HepG2 (cell line): ENCODE data around the gene GRK4. TPM values are rescaled to one million over a fixed set of nuclear protein-coding genes. Genes with fewer than 3 reads are reported as not detected.

Experiments used
- ATF7-NPFF ChIP-seq: sonication (generic); formaldehyde crosslinking; IDR thresholded peaks from 2 replicates; pipeline ENCODE4 v1.8.1; 2023; ENCODE audit warnings: mild to moderate bottlenecking, low read depth, missing genetic modification reagents, moderate library complexity
- CBX1 ChIP-seq: IDR thresholded peaks from one replicate; pipeline ENCODE4 v1.6.1; 2016; ENCODE audit warnings: antibody characterized with exemption, low read depth
- CBX5 ChIP-seq: sonication (generic); formaldehyde crosslinking; IDR thresholded peaks from 2 replicates; pipeline ENCODE4 v1.4.0; 2020; ENCODE audit warnings: missing genetic modification reagents, borderline replicate concordance
- CHD2 ChIP-seq: IDR thresholded peaks from 2 replicates; pipeline ENCODE4 v1.6.1; 2011; ENCODE audit warnings: low read depth, low read length, improper control_type of control experiment
- GPBP1L1 ChIP-seq: sonication (generic); formaldehyde crosslinking; IDR thresholded peaks from 2 replicates; pipeline ENCODE4 v1.5.0; 2020; ENCODE audit warnings: mild to moderate bottlenecking, missing genetic modification reagents
- HHEX ChIP-seq: IDR thresholded peaks from 2 replicates; pipeline ENCODE4 v1.6.1; 2016; ENCODE audit warnings: control low read depth
- HMGXB4 ChIP-seq, 2 experiments: sonication (generic) in 1 of 2; formaldehyde crosslinking in 1 of 2; IDR thresholded peaks; 2 replicates each; pipeline versions ENCODE4 v1.4.0 to v1.6.1; 2018 to 2020; ENCODE audit warnings: missing genetic modification reagents in 2 of 2, borderline replicate concordance in 1 of 2, low read depth in 1 of 2, mild to moderate bottlenecking in 1 of 2, missing biosample characterization in 1 of 2
- JUN ChIP-seq: sonication (generic); formaldehyde crosslinking; IDR thresholded peaks from 2 replicates; pipeline ENCODE4 v1.4.0; 2020; ENCODE audit warnings: mild to moderate bottlenecking, missing genetic modification reagents
- KLF6 ChIP-seq: IDR thresholded peaks from 2 replicates; pipeline ENCODE4 v1.8.0; 2016; ENCODE audit warnings: missing biosample characterization, missing genetic modification reagents
- PRPF4 ChIP-seq: fragments of 200-400 bp; formaldehyde crosslinking; IDR thresholded peaks from 2 replicates; pipeline ENCODE4 v1.6.1; 2016; ENCODE audit warnings: low read length, low read depth; ENCODE audit not compliant: poor library complexity, severe bottlenecking
- RFX5 ChIP-seq: IDR thresholded peaks from 2 replicates; pipeline ENCODE4 v1.6.1; 2011; ENCODE audit warnings: low read depth, low read length, improper control_type of control experiment
- SATB2 ChIP-seq: sonication (generic); formaldehyde crosslinking; IDR thresholded peaks from 2 replicates; pipeline ENCODE4 v1.5.0; 2020; ENCODE audit warnings: missing genetic modification reagents
- SMC3 ChIP-seq: IDR thresholded peaks from 2 replicates; pipeline ENCODE4 v1.6.1; 2011; ENCODE audit warnings: low read length, improper control_type of control experiment
- SP2 ChIP-seq: sonication (generic); formaldehyde crosslinking; IDR thresholded peaks from 2 replicates; pipeline ENCODE4 v1.5.1; 2020; ENCODE audit warnings: mild to moderate bottlenecking, missing genetic modification reagents
- STAT5B ChIP-seq: sonication (generic); formaldehyde crosslinking; IDR thresholded peaks from 2 replicates; pipeline ENCODE4 v1.4.0; 2020; ENCODE audit warnings: missing genetic modification reagents
- WIZ ChIP-seq: sonication (generic); formaldehyde crosslinking; IDR thresholded peaks from 2 replicates; pipeline ENCODE4 v1.5.1; 2020; ENCODE audit warnings: mild to moderate bottlenecking, missing genetic modification reagents
- ZBTB46 ChIP-seq: sonication (generic); formaldehyde crosslinking; IDR thresholded peaks from 2 replicates; pipeline ENCODE4 v1.4.0; 2020; ENCODE audit warnings: mild to moderate bottlenecking, missing genetic modification reagents, borderline replicate concordance
- ZNF30 ChIP-seq: sonication (generic); formaldehyde crosslinking; IDR thresholded peaks from 2 replicates; pipeline ENCODE4 v1.5.0; 2020; ENCODE audit warnings: mild to moderate bottlenecking, missing genetic modification reagents
- ZNF414 ChIP-seq: sonication (generic); formaldehyde crosslinking; IDR thresholded peaks from 2 replicates; pipeline ENCODE4 v1.5.0; 2020; ENCODE audit warnings: missing genetic modification reagents
- ZNF576 ChIP-seq: sonication (generic); formaldehyde crosslinking; IDR thresholded peaks from 2 replicates; pipeline ENCODE4 v1.4.0; 2020; ENCODE audit warnings: mild to moderate bottlenecking, missing genetic modification reagents
- ZNF775 ChIP-seq: sonication (generic); formaldehyde crosslinking; IDR thresholded peaks from 2 replicates; pipeline ENCODE4 v1.4.0; 2020; ENCODE audit warnings: missing genetic modification reagents, mild to moderate bottlenecking, moderate library complexity, borderline replicate concordance
- ZNF780A ChIP-seq: sonication (generic); formaldehyde crosslinking; IDR thresholded peaks from 2 replicates; pipeline ENCODE4 v1.8.0; 2022; ENCODE audit warnings: mild to moderate bottlenecking, missing genetic modification reagents, moderate library complexity
- ZNF781 ChIP-seq: sonication (generic); formaldehyde crosslinking; IDR thresholded peaks from 2 replicates; pipeline ENCODE4 v1.5.1; 2020; ENCODE audit warnings: borderline replicate concordance, mild to moderate bottlenecking, missing genetic modification reagents; ENCODE audit errors: not compliant biosample characterization
- polyA plus RNA-seq, 8 experiments: library from polyadenylated mRNA; depleted of rRNA in 3 of 8; stranded (reverse) in 7 of 8; unstranded in 1 of 8; fragments of >200 nt; fragmentation: Illumina TruSeq in 4 of 8; extraction: Trizol in 4 of 8; gene quantifications; 2 replicates each; pipeline versions ENCODE4 v1.2.1 to v1.2.3, GENCODE V29; 2011 to 2016; ENCODE audit warnings: low read depth in 4 of 8, missing spikeins in 1 of 8, mixed read lengths in 1 of 8; ENCODE audit not compliant: insufficient read depth in 1 of 8
- total RNA-seq, 5 experiments: library from RNA; depleted of rRNA; stranded (reverse); fragments of >200 nt; fragmentation: Illumina TruSeq; extraction: Trizol; gene quantifications; 2 replicates each; pipeline ENCODE4 v1.2.3, GENCODE V29; 2016; ENCODE audit warnings: low read depth in 1 of 5

GRK4 gene
- total and polyA plus RNA-seq, 2 of the 13 experiments (the other 11 are each of a cell fraction or from before 2014, with no cell fraction given) = 1.8 to 2.0 TPM

GRCh38 chr4:2963175-2963965 lies at the start of gene GRK4, which contains the start of gene NOP14 (continued):
- TF ChIP-seq ZBTB46 (CRISPR knock-in tag) (peak; percentile 59; the same call in 1 of the 2 replicates), ZNF30 (CRISPR knock-in tag) (peak; percentile 99), ZNF780A (CRISPR knock-in tag) (peak; percentile 96), ZNF775 (CRISPR knock-in tag) (peak; percentile 53; the same call in 1 of the 2 replicates), ATF7-NPFF (CRISPR knock-in tag) (peak; percentile 97), RFX5 (no peak), ZNF576 (CRISPR knock-in tag) (peak; percentile 90; the same call in 1 of the 2 replicates), ZNF414 (peak; percentile 87), GPBP1L1 (CRISPR knock-in tag) (no peak), SMC3 (no peak), PRPF4 (no peak), CBX5 (CRISPR knock-in tag) (peak; percentile 84; the same call in 1 of the 2 replicates), SATB2 (CRISPR knock-in tag) (peak; percentile 85), CBX1 (peak; percentile 66), HMGXB4 (CRISPR knock-in tag; IDR thresholded peaks at IDR 0.05; ENCODE audit: borderline replicate concordance in 1 of 2, low read depth in 1 of 2) (peak; percentile 83 to 90; a peak in 3 of 4 replicates), HHEX (CRISPR knock-in tag) (0 out of 2 replicates have a peak, but pooled peaks have one; percentile 15), STAT5B (CRISPR knock-in tag) (0 out of 2 replicates have a peak, but pooled peaks have one; percentile 33), SP2 (CRISPR knock-in tag) (peak; percentile 46; the same call in 1 of the 2 replicates), KLF6 (CRISPR knock-in tag) (peak; percentile 98), WIZ (CRISPR knock-in tag) (peak; percentile 90), ZNF781 (no peak), CHD2 (peak; percentile 99), JUN (no peak; the same call in 1 of the 2 replicates)
